Kidney capillary endothelial cell (primary cell): ENCODE results near the gene DGCR6L.
"Not testable (repeated sequence)": the region's sequence is repeated elsewhere in the genome, so short reads cannot be mapped to it uniquely, and the experiment has no call there.

Experiments used
- DNase-seq: peaks from one replicate; pipeline ENCODE4 v3.0.0-alpha.2; 2018; ENCODE audit warnings: low spot score

DGCR6L gene

DNA sequence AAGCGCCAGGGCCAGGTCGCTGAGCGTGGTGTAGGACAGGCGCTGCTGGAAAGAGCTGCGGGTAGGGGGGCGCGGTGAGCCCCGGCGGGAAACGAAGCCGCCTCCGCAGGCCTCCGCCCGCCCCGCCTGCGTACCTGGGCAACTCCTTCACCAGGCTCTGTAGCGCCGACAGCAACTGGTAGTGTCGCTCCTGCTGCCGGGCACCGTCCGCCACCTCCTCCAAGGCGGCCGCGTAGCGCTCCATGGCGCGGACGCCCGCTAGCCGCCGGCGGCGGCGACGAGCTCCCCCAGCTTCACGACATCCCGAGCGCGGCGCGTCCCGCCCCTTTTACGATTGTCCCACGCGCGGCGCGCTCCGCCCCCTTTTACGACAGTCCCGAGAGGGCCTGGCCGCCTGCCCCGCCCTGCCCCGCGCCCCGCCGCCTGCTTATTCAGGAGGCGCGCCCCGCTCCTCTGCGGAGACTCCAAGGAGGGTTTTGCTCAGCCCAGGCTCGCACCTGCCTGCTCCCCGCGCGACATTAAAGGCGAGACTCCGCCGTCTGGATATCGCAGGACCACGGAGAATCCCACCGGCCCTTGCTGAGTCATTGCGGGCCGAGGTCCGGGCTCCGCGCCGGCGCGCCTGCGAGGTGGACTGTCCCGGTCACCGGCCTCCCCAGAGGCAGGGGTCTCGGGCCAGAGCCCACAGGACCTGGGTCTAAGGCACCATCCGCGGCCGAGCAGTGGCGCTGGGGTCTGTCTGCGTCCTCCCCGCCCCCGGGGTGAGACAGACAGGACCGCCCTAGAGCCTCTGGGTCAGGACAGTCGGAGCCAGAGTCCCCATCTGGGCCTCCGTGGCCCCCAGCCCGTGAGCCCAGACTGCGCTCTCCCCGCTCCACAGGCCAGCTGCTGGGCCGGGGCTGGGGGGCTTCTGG, at the start of gene DGCR6L:
Gene DGCR6L, minus strand, starts transcription at position 316 of the 914 bp plus-strand sequence. Its CDS starts 72 bp downstream, at position 244.
- peak; percentile 85 for DNase-seq

DNA sequence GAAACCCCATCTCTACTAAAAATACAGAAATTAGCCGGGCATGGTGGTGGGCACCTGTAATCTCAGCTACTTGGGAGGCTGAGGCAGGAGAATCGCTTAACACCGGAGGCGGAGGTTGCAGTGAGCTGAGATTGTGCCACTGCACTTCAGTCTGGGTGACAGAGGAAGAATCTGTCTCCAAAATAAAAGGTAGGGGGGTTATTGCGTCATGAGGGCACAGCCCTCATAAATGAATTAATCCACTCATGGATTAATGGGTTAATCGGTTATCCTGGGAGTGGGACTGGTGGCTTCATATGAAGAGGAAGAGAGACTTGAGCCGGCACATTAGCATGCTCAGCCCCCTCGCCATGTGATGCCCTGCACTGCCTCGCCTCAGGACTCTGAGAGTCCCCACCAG, 49.0 kb upstream of the DGCR6L start:
- not testable (repeated sequence) for DNase-seq

DNA sequence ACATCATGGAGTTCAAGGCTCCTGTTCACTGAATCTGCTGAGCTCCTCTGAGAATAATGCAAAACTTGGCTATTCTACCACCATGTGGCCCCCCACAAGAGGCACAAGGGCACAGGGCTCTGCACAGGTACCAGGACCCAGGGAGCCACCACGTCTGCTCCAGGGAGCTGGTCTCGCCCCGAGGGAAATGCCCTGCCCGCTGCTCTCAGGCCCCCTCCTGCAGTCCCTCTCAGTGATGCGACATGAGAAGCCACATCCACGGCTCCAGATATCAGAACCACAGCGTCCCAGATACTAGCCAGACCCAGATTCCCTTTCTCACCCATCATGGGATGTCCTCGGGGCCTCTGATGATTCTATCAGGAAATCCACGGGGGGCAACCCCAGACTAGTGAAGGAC, 47.0 kb upstream of the DGCR6L start:
- not testable (repeated sequence) for DNase-seq

DNA sequence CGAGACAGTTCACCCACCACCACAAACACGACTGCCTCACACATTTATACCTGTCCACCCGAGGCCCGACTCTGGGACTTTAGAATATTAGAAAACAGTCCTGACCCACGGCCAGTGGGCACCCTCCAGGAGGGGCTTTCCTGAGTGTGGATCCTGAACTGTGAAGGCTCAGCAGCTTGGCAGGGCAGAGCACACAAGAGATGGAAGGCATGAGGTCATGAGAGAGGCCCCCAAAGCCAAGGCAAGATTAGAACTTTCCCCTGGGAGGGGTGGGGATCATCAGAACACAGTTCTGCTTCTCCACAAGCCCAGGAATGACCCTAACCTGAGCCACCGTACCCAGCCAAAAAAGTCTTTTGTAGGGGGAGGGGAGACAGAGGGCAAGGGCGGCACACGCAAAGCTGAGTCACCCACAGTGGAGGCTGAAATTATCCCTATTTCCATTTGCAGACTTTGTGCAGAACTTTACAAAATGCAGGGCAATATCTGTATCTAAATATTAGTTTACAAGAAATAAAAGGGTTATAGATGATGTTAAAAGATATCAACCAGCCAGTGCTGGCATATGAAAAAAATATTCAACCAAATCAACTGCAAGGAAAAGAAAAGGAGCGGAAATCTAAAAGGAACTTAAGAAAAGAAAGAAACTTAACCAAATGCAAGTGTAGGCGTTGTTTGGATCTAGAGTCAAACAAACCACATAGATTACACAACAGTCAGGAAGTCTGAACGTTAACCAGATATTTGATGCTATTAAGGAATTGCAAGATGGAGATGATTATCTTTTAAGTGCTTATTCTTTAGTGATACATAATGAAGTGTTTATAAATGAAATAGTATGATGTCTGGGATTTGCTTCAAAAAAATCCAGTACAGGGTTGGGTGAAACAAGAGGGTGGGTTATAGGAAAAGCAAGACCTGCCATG, 44.7 kb upstream of the DGCR6L start:
- not testable (repeated sequence) for DNase-seq

DNA sequence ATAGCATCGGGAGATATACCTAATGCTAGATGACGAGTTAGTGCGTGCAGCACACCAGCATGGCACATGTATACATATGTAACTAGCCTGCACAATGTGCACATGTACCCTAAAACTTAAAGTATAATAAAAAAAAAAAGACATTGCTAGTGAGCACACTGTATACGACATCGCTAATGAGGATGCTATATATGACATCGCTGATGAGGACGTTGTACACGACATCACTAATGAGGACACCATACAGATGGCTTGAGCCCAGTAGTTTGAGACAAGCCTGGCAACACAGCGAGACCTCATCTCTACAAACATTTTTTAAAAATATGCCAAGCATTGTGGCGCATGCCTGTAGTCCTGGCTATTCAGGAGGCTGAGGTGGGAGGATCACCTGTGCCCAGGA, 42.5 kb upstream of the DGCR6L start:
- not testable (repeated sequence) for DNase-seq

DNA sequence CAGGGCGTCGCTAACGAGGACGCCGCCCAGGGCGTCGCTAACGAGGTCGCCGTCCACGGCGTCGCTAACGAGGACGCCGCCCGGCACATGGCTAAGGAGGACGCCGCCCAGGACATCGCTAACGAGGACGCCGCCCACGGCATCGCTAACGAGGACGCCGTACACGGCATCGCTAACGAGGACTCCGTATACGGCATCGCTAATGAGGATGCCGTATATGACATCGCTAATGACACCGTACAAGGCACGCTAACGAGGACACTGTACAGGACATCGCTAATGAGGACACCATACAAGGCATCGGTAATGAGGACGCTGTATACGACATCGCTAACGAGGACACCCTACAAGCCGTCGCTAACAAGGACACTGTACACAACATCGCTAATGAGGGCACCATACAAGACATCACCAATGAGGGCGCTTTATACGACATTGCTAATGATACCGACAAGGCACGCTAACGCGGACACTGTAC, 41.9 kb upstream of the DGCR6L start:
- DNase-seq, result not testable (repeated sequence)

DNA sequence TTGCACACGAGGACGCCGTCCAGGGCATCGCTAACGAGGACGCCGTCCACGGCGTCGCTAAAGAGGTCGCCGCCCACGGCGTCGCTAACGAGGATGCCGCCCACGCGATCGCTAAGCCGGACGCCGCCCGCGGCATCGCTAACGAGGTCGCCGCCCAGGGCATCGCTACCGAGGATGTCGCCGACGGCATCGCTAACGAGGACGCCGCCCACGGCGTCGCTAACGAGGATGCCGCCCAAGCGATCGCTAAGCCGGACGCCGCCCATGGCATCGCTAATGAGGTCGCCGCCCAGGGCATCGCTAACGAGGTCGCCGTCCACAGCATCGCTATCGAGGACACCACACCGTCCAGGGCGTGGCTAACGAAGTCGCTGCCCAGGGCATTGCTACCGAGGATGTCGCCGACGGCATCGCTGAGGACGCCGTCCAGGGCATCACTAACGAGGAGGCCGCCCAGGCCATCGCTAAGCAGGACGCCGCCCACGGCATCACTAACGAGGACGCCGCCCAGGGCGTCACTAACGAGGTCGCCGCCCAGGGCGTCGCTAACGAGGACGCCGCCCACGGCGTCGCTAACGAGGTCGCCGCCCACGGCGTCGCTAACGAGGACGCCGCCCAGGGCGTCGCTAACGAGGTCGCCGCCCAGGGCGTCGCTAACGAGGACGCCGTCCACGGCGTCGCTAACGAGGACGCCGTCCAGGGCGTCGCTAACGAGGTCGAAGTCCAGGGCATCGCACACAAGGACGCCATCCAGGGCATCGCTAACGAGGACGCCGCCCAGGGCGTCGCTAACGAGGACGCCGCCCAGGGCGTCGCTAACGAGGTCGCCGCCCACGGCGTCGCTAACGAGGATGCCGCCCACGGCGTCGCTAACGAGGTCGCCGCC, 41.2 kb upstream of the DGCR6L start:
- not testable (repeated sequence) for DNase-seq

DNA sequence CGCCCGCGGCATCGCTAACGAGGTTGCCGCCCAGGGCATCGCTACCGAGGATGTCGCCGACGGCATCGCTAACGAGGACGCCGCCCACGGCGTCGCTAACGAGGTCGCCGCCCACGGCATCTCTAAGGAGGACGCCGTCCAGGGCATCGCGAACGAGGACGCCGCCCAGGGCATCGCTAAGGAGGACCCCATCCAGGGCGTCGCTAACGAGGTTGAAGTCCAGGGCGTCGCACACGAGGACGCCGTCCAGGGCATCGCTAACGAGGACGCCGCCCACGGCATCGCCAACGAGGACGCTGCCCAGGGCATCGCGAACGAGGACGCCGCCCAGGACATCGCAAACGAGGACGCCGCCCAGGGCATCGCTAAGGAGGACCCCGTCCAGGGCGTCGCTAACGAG, 40.4 kb upstream of the DGCR6L start:
- DNase-seq, result not testable (repeated sequence)

DNA sequence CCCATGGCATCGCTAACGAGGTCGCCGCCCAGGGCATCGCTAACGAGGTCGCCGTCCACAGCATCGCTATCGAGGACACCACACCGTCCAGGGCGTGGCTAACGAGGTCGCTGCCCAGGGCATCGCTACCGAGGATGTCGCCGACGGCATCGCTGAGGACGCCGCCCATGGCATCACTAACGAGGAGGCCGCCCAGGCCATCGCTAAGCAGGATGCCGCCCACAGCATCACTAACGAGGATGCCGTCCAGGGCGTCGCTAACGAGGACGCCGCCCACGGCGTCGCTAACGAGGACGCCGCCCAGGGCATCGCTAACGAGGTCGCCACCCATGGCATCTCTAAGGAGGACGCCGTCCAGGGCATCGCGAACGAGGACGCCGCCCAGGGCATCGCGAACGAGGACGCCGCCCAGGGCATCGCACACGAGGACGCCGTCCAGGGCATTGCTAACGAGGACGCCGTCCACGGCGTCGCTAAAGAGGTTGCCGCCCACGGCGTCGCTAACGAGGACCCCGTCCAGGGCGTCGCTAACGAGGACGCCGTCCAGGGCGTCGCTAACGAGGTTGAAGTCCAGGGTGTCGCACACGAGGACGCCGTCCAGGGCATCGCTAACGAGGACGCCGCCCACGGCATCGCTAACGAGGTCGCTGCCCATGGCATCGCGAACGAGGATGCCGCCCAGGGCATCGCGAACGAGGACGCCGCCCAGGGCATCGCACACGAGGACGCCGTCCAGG, 38.8 kb upstream of the DGCR6L start:
- not testable (repeated sequence) for DNase-seq

DNA sequence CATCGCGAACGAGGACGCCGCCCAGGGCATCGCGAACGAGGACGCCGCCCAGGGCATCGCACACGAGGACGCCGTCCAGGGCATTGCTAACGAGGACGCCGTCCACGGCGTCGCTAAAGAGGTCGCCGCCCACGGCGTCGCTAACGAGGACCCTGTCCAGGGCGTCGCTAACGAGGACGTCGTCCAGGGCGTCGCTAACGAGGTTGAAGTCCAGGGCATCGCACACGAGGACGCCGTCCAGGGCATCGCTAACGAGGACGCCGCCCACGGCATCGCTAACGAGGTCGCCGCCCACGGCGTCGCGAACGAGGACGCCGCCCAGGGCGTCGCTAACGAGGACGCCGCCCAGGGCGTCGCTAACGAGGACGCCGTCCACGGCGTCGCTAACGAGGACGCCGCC, 38.1 kb upstream of the DGCR6L start:
- not testable (repeated sequence) for DNase-seq

DNA sequence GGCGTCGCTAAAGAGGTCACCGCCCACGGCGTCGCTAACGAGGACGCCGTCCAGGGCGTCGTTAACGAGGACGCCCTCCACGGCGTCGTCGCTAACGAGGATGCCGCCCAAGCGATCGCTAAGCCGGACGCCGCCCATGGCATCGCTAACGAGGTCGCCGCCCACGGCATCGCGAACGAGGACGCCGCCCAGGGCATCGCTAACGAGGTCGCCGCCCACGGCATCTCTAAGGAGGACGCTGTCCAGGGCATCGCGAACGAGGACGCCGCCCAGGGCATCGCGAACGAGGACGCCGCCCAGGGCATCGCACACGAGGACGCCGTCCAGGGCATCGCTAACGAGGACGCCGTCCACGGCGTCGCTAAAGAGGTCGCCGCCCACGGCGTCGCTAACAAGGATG, 37.0 kb upstream of the DGCR6L start:
- not testable (repeated sequence) for DNase-seq

DNA sequence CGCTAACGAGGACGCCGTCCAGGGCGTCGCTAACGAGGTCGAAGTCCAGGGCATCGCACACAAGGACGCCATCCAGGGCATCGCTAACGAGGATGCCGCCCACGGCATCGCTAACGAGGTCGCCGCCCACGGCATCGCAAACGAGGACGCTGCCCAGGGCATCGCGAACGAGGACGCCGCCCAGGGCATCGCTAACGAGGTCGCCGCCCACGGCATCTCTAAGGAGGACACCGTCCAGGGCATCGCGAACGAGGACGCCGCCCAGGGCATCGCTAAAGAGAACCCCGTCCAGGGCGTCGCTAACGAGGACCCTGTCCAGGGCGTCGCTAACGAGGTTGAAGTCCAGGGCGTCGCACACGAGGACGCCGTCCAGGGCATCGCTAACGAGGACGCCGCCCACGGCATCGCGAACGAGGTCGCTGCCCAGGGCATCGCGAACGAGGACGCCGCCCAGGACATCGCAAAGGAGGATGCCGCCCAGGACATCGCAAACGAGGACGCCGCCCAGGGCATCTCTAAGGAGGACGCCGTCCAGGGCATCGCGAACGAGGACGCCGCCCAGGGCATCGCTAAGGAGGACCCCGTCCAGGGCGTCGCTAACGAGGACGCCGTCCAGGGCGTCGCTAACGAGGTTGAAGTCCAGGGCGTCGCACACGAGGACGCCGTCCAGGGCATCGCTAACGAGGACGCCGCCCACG, 36.2 kb upstream of the DGCR6L start:
- not testable (repeated sequence) for DNase-seq

DNA sequence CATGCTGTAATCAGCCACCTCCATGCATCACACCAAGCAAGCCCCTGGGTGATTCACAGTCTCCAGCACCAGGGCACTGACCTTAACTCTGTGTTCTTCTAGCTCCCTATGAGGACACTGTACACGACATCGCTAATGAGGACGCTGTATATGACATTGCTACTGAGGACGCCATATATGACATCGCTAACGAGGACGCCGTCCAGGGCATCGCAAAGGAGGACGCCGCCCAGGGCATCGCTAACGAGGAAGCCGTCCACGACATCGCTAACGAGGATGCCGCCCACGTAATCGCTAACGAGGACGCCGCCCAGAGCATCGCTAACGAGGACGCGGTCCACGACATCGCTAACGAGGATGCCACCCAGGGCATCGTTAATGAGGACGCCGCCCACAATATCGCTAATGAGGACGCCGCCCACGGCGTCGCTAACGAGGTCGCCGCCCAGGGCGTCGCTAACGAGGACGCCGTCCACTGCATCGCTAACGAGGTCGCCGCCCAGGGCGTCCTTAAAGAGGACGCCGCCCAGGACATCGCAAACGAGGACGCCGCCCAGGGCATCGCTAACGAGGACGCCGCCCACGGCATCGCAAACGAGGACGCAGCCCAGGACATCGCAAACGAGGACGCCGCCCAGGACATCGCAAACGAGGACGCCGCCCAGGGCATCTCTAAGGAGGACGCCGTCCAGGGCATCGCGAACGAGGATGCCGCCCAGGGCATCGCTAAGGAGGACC, 34.5 kb upstream of the DGCR6L start:
- no peak for DNase-seq

DNA sequence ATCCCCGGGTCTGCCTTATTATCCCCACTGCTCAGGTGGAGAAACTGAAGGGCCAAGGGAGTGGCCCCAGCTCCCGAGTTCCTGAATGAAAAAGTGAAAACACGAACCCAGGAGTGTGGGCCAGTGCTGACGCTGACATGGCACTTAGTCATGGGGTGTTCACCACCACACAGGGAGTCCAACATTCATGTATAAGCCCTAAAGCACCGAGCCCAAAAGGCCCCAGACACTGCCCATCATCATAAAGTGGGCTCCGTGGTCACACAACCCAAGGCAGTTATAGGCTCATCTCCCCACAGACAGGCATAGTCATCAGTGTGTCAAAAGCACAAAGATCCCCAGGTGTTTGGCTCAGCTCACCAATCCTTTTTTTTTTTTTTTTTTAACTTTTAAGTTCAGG, 32.7 kb upstream of the DGCR6L start:
- DNase-seq, result not testable (repeated sequence)

DNA sequence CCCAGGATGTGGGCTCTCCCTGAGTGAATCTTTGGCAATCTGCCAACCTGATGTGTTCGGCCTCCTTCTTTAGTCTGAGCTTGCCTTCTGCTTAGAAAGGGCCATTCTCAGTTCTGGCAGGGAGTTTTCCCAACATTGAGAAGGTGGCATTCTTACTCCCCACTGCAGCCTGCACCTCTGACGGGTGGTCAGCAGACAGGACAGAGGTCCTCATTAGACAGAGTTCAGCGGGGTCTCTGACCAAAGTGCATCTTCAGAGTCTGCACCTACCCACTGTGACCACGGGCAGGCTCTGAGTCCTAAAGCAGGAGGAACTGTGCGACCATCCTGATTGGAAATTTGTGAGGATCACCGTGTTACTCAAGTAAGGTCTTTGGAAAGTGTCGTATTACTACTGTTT, 26.7 kb upstream of the DGCR6L start:
- DNase-seq, result not testable (repeated sequence)

DNA sequence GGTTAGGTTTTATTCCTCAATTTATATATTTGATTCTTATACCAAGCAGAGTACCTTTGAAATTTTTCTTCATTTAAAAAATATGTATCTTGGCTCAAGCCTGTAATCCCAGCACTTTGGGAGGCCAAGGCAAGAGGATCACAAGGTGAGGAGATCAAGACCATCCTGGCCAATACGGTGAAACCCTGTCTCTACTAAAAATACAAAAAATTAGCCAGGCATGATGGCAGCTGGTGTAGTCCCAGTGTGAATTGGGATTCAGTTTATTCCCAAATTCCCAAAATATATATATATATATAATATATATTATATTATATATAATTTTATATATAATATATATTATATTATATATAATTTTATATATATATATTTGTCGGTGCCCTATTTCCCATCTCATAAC, 18.4 kb upstream of the DGCR6L start:
- DNase-seq, result not testable (repeated sequence)

DNA sequence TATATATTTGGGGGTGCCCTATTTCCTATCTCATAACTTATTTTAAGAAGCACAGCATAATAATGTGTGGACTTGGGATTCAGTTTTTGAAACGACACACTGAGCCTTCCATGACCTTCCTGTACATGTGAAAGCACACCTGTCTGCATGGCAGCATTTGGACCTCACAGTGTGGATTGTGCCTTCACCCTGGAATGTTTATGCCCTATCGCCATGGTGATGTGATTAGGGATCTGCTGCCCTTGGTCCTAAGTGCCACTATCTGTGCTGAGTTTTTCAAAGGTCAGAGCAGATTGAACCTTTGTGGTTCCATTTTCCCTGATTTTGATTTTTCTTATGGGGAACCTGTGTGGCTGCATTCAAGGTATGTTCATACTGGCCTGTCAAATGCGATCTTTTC, 17.9 kb upstream of the DGCR6L start:
- DNase-seq, result not testable (repeated sequence)

DNA sequence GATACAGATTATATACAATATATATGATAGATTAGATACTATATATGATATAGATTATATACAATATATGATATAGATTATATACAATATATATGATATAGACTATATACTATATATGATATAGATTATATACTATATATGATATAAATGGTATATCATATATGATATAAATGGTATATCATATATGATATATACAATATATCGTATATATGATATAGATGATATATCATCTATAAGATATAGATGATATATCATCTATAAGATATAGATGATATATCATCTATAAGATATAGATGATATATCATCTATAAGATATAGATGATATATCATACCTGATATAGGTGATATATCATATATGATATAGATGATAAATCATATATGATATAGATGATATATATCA, 16.7 kb upstream of the DGCR6L start:
- DNase-seq, result not testable (repeated sequence)

DNA sequence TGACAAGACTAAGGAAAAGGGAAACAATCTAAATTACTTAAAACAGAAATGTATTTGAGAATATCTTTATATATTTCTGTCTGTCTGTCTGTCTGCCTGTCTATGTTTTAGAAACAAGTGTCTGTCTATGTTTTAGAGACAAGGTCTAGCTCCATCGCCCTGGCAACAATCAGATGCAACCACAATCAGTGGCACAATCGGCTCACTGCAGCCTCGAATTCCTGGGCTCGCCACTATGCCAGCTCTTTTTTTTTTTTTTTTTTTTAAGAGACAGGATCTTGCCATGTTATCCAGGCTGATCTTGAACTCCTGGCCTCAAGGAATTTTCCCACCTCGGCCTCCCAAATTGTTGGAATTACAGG, 8.7 kb upstream of the DGCR6L start:
- DNase-seq, result not testable (repeated sequence)
